T follicular helper cell (primary cell): ENCODE data around the gene ACTL6B.
A peak's percentile ranks its signal among the peaks of the same experiment; 100 is the strongest.

ENCODE experiments used
- DNase-seq: peaks from one replicate; pipeline ENCODE4 v3.0.0-alpha.2; 2020; ENCODE audit warnings: low read depth

The ACTL6B gene

GRCh38 chr7:100683659-100684533, 27.6 kb upstream of the ACTL6B start:
- no peak for DNase-seq

GRCh38 chr7:100682991-100683658, 26.9 kb upstream of the ACTL6B start:
- DNase-seq = no peak

GRCh38 chr7:100682228-100682741, 26.0 kb upstream of the ACTL6B start:
- DNase-seq = no peak

- DNase-seq = no peak
These were observed 25.4 kb upstream of the ACTL6B start for GRCh38 chr7:100681491-100682227.

GRCh38 chr7:100680576-100681271, 24.5 kb upstream of the ACTL6B start:
- no peak for DNase-seq

- no peak for DNase-seq
These were observed 23.8 kb upstream of the ACTL6B start for GRCh38 chr7:100679927-100680575.

- no peak for DNase-seq
These were observed 23.1 kb upstream of the ACTL6B start for GRCh38 chr7:100679129-100679926.

- no peak for DNase-seq
These were observed 22.2 kb upstream of the ACTL6B start for GRCh38 chr7:100678291-100678984.

- no peak for DNase-seq
These were observed 21.3 kb upstream of the ACTL6B start for GRCh38 chr7:100677308-100678267.

GRCh38 chr7:100676501-100677306, 20.5 kb upstream of the ACTL6B start:
- DNase-seq = no peak

GRCh38 chr7:100675581-100676350, 19.5 kb upstream of the ACTL6B start:
- peak; percentile 91 for DNase-seq

GRCh38 chr7:100675105-100675451, 18.8 kb upstream of the ACTL6B start:
- no peak for DNase-seq

- no peak for DNase-seq
These were observed 18.3 kb upstream of the ACTL6B start for GRCh38 chr7:100674411-100675104.

- no peak for DNase-seq
These were observed 17.7 kb upstream of the ACTL6B start for GRCh38 chr7:100673942-100674410.

GRCh38 chr7:100673302-100673941, 17.2 kb upstream of the ACTL6B start, which contains the start of gene GNB2:
GNB2 (plus strand) TSS chr7:100673740; CDS start chr7:100676266, 2,526 bp downstream.
- DNase-seq = peak; percentile 93
